Activated B cell treated with CpG ODN at 0.5 μM for 24 hours (primary cell): Measurements from ENCODE around the gene TSSK2. TPM values are rescaled to one million over a fixed set of nuclear protein-coding genes. Genes with fewer than 3 reads are reported as not detected.

Experiments used
- ATAC-seq: fragments of 200-7000 bp; cut with Tn5 transposase; one replicate; pipeline ENCODE4 v1.10.0; 2021; ENCODE audit warnings: low read depth, mild to moderate bottlenecking, moderate library complexity
- CTCF ChIA-PET: fragments of 350-600 bp; sonication (Branson Sonifier 250); formaldehyde crosslinking; loops from one replicate; lab custom pipeline; 2021; ENCODE audit warnings: antibody characterized with exemption; lab: Charles Lee
- POLR2A ChIA-PET: fragments of 350-600 bp; sonication (Branson Sonifier 250); formaldehyde crosslinking; loops from one replicate; lab custom pipeline; 2021; ENCODE audit warnings: antibody characterized with exemption; lab: Charles Lee
- DNase-seq: peaks from one replicate; pipeline ENCODE4 v3.0.0; 2022
- H3K27ac Mint-ChIP-seq: one replicate; pipeline ENCODE4 v1.8.0; 2020; ENCODE audit warnings: mixed read lengths
- H3K27me3 Mint-ChIP-seq: one replicate; pipeline ENCODE4 v1.8.0; 2021; ENCODE audit warnings: mixed read lengths
- H3K36me3 Mint-ChIP-seq: one replicate; pipeline ENCODE4 v1.8.0; 2021; ENCODE audit warnings: low read depth, mixed read lengths
- H3K4me1 Mint-ChIP-seq: one replicate; pipeline ENCODE4 v1.8.0; 2021; ENCODE audit warnings: mixed read lengths
- H3K4me3 Mint-ChIP-seq: one replicate; pipeline ENCODE4 v1.8.0; 2020; ENCODE audit warnings: mild to moderate bottlenecking, mixed read lengths
- H3K9me3 Mint-ChIP-seq: one replicate; pipeline ENCODE4 v1.8.0; 2020; ENCODE audit warnings: mixed read lengths
- CTCF ChIP-seq: fragments of 200-600 bp; IDR thresholded peaks from one replicate; pipeline ENCODE4 v1.8.0; 2022; ENCODE audit warnings: antibody characterized with exemption, mild to moderate bottlenecking
- intact Hi-C: fragments of 100-400 bp; cut with micrococcal nuclease; formaldehyde crosslinking; loops from one replicate; pipeline ENCODE4 v1.15.1; 2024
- total RNA-seq: library from RNA; stranded (reverse); gene quantifications from 2 replicates; pipeline ENCODE4 v1.2.3, GENCODE V29; 2022

TSSK2 gene
- total RNA-seq, 1 donor from 2014 or later = 0.13 TPM

- H3K27me3 Mint-ChIP-seq = peaks cover 13% of the 10 kb centered on the region
- no peak for DNase-seq
- H3K9me3 Mint-ChIP-seq = no peaks in the 10 kb centered on the region
- H3K4me1 Mint-ChIP-seq = peaks cover 20% of the 10 kb centered on the region
- ChIA-PET CTCF (interaction anchor here (0.6 to 5.0 kb wide), 19 partner anchors 9 to 489 kb away, joined by 3 to 46 read pairs (median 3); partner anchors contain the start of gene DGCR6), POLR2A (interaction anchor here (0.5 to 2.2 kb wide), 8 partner anchors 22 to 486 kb away, joined by 4 to 23 read pairs (median 10); partner anchors contain the start of genes CDC45, DGCR2, HIRA and MRPL40)
- TF ChIP-seq CTCF = no peak
- H3K27ac Mint-ChIP-seq = peak overlapping the region; percentile 95
- intact Hi-C loops = loop anchor here (1.0 to 10.0 kb wide), 10 partner anchors 22 to 574 kb away; partner anchors contain the start of genes CDC45, CLTCL1, DGCR2 and MRPL40
- peaks cover 44% of the 10 kb centered on the region for H3K36me3 Mint-ChIP-seq
- H3K4me3 Mint-ChIP-seq = peak overlapping the region; percentile 100
- no peak for ATAC-seq
These were observed 12.9 kb downstream of the TSSK2 start for GRCh38 chr22:19143967-19144400.

- H3K27ac Mint-ChIP-seq = no peak overlapping the region
- ChIA-PET CTCF (interaction anchor here (1.3 to 5.0 kb wide), 2 partner anchors 332 to 484 kb away, joined by 3 to 46 read pairs; no protein-coding TSS in a partner anchor), POLR2A (no interaction called here)
- no peak for TF ChIP-seq CTCF
- H3K4me3 Mint-ChIP-seq = no peak overlapping the region
- DNase-seq (no peak), ATAC-seq (no peak)
- H3K4me1 Mint-ChIP-seq = peaks cover 26% of the 10 kb centered on the region
- intact Hi-C loops = loop anchor here (10.0 kb wide), 1 partner anchor 148 kb away; the partner anchor contains the start of gene CLTCL1
- H3K9me3 Mint-ChIP-seq = no peaks in the 10 kb centered on the region
- H3K36me3 Mint-ChIP-seq = peaks cover 20% of the 10 kb centered on the region
- peaks cover 22% of the 10 kb centered on the region for H3K27me3 Mint-ChIP-seq
These were observed 15.3 kb downstream of the TSSK2 start for GRCh38 chr22:19146215-19146968.

GRCh38 chr22:19147195-19147780 is 16.2 kb downstream of the TSSK2 start:
- no peak overlapping the region for H3K27ac Mint-ChIP-seq
- ChIA-PET POLR2A (no interaction called here), CTCF (interaction anchor here (1.3 to 5.0 kb wide), 2 partner anchors 331 to 483 kb away, joined by 3 to 46 read pairs; no protein-coding TSS in a partner anchor)
- peaks cover 28% of the 10 kb centered on the region for H3K27me3 Mint-ChIP-seq
- no peak overlapping the region for H3K4me3 Mint-ChIP-seq
- no peak for ATAC-seq
- DNase-seq = no peak
- intact Hi-C loops = loop anchor here (10.0 kb wide), 1 partner anchor 148 kb away; the partner anchor contains the start of gene CLTCL1
- H3K4me1 Mint-ChIP-seq = peaks cover 26% of the 10 kb centered on the region
- TF ChIP-seq CTCF = no peak
- H3K9me3 Mint-ChIP-seq = no peaks in the 10 kb centered on the region
- H3K36me3 Mint-ChIP-seq = peaks cover 12% of the 10 kb centered on the region

- no peak for DNase-seq
- Mint-ChIP-seq H3K4me1 (peaks cover 18% of the 10 kb centered on the region), H3K36me3 (peaks cover 8% of the 10 kb centered on the region), H3K27ac (no peak overlapping the region), H3K4me3 (no peak overlapping the region), H3K9me3 (no peaks in the 10 kb centered on the region), H3K27me3 (peaks cover 35% of the 10 kb centered on the region)
- intact Hi-C loops = loop anchor here (10.0 kb wide), 1 partner anchor 146 kb away; the partner anchor contains the start of gene CLTCL1
- no peak for ATAC-seq
- CTCF ChIA-PET = interaction anchor here (0.8 kb wide), 1 partner anchor 25 kb away, joined by 3 read pairs; no protein-coding TSS in a partner anchor
- no peak for TF ChIP-seq CTCF
- POLR2A ChIA-PET = interaction anchor here (0.6 kb wide), 1 partner anchor 283 kb away, joined by 3 read pairs; the partner anchor contains the start of gene HIRA
These were observed 17.4 kb downstream of the TSSK2 start for GRCh38 chr22:19148417-19149046.
